MCF 10A (cell line): ENCODE measurements around the gene RC3H2. TPM values are rescaled to one million over a fixed set of nuclear protein-coding genes. Genes with fewer than 3 reads are reported as not detected.
A peak's percentile ranks its signal among the peaks of the same experiment; 100 is the strongest.

ENCODE experiments used
- BruUV-seq: library from RNA; stranded (reverse); fragments of 400-500 nt; replicated peaks from 2 replicates; lab custom pipeline; 2021; lab: Mats Ljungman, UMichigan
- CTCF ChIA-PET: fragments of 300-600 bp; sonication (Branson Sonifier 250); formaldehyde crosslinking; extraction: SDS; loops from one replicate; lab custom pipeline; 2021; ENCODE audit warnings: antibody characterized with exemption, inconsistent platforms; lab: Yijun Ruan, JAX
- POLR2A ChIA-PET: fragments of 300-600, 350-650 bp; sonication (Branson Sonifier 250); formaldehyde crosslinking; extraction: SDS; loops from one replicate; lab custom pipeline; 2020; ENCODE audit warnings: antibody characterized with exemption, inconsistent platforms; lab: Yijun Ruan, JAX
- DNase-seq: peaks from one replicate; pipeline ENCODE4 v3.0.0-alpha.2; 2018; ENCODE audit not compliant: unreplicated experiment
- H3K27ac Mint-ChIP-seq: one replicate; pipeline ENCODE4 v1.8.0; 2022; ENCODE audit warnings: mild to moderate bottlenecking, low read depth, mixed read lengths; ENCODE audit not compliant: unreplicated experiment
- H3K27me3 Mint-ChIP-seq: one replicate; pipeline ENCODE4 v1.8.0; 2022; ENCODE audit warnings: mixed read lengths; ENCODE audit not compliant: insufficient read depth, unreplicated experiment
- H3K36me3 Mint-ChIP-seq: one replicate; pipeline ENCODE4 v1.8.0; 2022; ENCODE audit warnings: mild to moderate bottlenecking, moderate library complexity, mixed read lengths; ENCODE audit not compliant: insufficient read depth, unreplicated experiment
- H3K4me1 Mint-ChIP-seq: one replicate; pipeline ENCODE4 v1.8.0; 2022; ENCODE audit warnings: mixed read lengths; ENCODE audit not compliant: insufficient read depth, unreplicated experiment
- H3K4me3 Mint-ChIP-seq: one replicate; pipeline ENCODE4 v1.8.0; 2022; ENCODE audit warnings: mild to moderate bottlenecking, moderate library complexity, mixed read lengths; ENCODE audit not compliant: unreplicated experiment
- H3K9me3 Mint-ChIP-seq: one replicate; pipeline ENCODE4 v1.8.0; 2022; ENCODE audit warnings: mixed read lengths; ENCODE audit not compliant: unreplicated experiment
- intact Hi-C: fragments of 100-400 bp; cut with micrococcal nuclease; formaldehyde crosslinking; loops from 2 replicates; pipeline ENCODE4 v1.14.1; 2022
- total RNA-seq: library from RNA; stranded (reverse); gene quantifications from 2 replicates; pipeline ENCODE4 v1.2.3, GENCODE V29; 2022
- TF ChIP-seq, protein P1 (sequence below): fragments of 200-600 bp; IDR thresholded peaks from one replicate; pipeline ENCODE4 v1.8.0; 2022; ENCODE audit warnings: antibody characterized with exemption, mild to moderate bottlenecking; ENCODE audit not compliant: unreplicated experiment

RC3H2 gene
- total RNA-seq, 1 experiment from 2014 or later: 59.1 TPM

DNA sequence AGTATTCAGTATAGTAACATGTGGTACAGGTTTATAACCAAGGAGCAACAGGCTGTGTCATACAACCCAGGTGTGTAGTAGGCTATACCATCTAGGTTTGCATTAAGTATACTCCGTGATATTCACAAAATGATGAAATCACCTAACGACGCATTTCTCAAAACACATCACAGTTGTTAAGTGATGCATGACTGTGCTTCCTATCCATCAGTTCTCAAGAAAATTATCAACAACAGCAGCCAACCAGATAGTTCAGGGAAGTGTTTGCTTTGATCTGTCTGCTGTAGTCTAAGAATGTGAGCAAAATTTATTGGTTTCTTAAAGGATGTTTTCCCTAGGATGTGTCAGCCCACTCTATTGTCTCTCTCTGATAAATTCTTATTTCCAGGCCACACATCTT, 18.8 kb upstream of the RC3H2 start:
- ChIA-PET CTCF (interaction anchor here (0.6 to 1.9 kb wide), 4 partner anchors 17 to 1361 kb away, joined by 3 to 6 read pairs (median 3); partner anchors contain the start of genes RABGAP1 and RC3H2), POLR2A (interaction anchor here (1.2 to 2.3 kb wide), 2 partner anchors 9 to 11 kb away, joined by 3 to 5 read pairs; partner anchors contain the start of gene ZBTB6)
- H3K9me3 Mint-ChIP-seq: no peaks in the 10 kb centered on the region
- H3K27me3 Mint-ChIP-seq: no peaks in the 10 kb centered on the region
- DNase-seq: no peak
- H3K36me3 Mint-ChIP-seq: peaks cover 31% of the 10 kb centered on the region
- H3K4me1 Mint-ChIP-seq: no peaks in the 10 kb centered on the region
- TF ChIP-seq, protein P1, sequence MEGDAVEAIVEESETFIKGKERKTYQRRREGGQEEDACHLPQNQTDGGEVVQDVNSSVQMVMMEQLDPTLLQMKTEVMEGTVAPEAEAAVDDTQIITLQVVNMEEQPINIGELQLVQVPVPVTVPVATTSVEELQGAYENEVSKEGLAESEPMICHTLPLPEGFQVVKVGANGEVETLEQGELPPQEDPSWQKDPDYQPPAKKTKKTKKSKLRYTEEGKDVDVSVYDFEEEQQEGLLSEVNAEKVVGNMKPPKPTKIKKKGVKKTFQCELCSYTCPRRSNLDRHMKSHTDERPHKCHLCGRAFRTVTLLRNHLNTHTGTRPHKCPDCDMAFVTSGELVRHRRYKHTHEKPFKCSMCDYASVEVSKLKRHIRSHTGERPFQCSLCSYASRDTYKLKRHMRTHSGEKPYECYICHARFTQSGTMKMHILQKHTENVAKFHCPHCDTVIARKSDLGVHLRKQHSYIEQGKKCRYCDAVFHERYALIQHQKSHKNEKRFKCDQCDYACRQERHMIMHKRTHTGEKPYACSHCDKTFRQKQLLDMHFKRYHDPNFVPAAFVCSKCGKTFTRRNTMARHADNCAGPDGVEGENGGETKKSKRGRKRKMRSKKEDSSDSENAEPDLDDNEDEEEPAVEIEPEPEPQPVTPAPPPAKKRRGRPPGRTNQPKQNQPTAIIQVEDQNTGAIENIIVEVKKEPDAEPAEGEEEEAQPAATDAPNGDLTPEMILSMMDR: no peak
- no peak overlapping the region for H3K4me3 Mint-ChIP-seq
- no TSS peak for BruUV-seq
- no peak overlapping the region for H3K27ac Mint-ChIP-seq
- intact Hi-C loops: no loop called here

DNA sequence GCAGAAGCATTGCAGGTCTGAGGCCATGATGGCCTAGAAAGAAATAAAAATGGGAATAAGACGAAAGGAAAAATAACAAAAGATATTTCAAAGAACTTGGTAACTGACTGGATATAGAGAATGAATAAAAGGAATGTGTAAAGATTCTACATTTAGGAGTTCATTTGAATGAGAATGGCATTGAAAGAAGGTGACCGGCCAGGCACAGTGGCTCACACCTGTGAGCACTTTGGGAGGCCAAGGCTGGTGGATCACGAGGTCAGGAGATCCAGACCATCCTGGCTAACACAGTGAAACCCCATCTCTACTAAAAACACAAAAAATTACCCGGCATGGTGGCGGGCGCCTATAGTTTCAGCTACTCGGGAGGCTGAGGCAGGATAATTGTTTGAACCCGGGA, 17.6 kb upstream of the RC3H2 start:
- no peak for DNase-seq
- intact Hi-C loops: no loop called here
- Mint-ChIP-seq H3K36me3 (peaks cover 37% of the 10 kb centered on the region), H3K27ac (no peak overlapping the region), H3K27me3 (no peaks in the 10 kb centered on the region), H3K9me3 (no peaks in the 10 kb centered on the region), H3K4me3 (no peak overlapping the region), H3K4me1 (no peaks in the 10 kb centered on the region)
- ChIA-PET CTCF (interaction anchor here (0.6 kb wide), 1 partner anchor 66 kb away, joined by 7 read pairs; no protein-coding TSS in a partner anchor), POLR2A (interaction anchor here (2.3 kb wide), 1 partner anchor 10 kb away, joined by 5 read pairs; the partner anchor contains the start of gene ZBTB6)
- TF ChIP-seq, protein P1: no peak
- no TSS peak for BruUV-seq

DNA sequence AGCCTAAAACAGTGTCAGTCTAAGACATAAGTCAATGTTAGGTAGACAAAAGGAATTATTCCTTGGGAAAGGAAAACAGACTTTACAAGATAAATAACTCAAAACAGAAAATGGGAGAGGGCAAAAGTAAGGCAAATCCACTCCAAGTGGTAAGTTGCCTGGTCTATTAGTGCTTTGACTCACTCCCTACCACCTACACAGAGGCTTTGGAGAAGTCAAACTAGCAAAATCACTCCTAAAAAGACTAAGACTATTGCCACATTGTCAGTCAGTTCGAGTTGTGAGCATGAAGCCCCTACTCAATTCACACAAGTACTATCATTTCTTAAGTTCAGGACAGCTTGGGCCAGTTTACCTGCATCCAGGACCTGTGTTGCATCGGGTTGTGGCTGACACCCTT, 13.2 kb upstream of the RC3H2 start:
- ChIA-PET CTCF (interaction anchor here (0.9 kb wide), 1 partner anchor 12 kb away, joined by 4 read pairs; no protein-coding TSS in a partner anchor), POLR2A (interaction anchor here (7.8 to 10.9 kb wide), 2 partner anchors 12 to 15 kb away, joined by 98 to 159 read pairs; partner anchors contain the start of genes RC3H2 and ZBTB26)
- Mint-ChIP-seq H3K4me1 (no peaks in the 10 kb centered on the region), H3K27ac (no peak overlapping the region), H3K36me3 (peaks cover 33% of the 10 kb centered on the region), H3K27me3 (no peaks in the 10 kb centered on the region), H3K9me3 (no peaks in the 10 kb centered on the region), H3K4me3 (no peak overlapping the region)
- no TSS peak for BruUV-seq
- DNase-seq: no peak
- intact Hi-C loops: no loop called here
- TF ChIP-seq, protein P1: no peak

DNA sequence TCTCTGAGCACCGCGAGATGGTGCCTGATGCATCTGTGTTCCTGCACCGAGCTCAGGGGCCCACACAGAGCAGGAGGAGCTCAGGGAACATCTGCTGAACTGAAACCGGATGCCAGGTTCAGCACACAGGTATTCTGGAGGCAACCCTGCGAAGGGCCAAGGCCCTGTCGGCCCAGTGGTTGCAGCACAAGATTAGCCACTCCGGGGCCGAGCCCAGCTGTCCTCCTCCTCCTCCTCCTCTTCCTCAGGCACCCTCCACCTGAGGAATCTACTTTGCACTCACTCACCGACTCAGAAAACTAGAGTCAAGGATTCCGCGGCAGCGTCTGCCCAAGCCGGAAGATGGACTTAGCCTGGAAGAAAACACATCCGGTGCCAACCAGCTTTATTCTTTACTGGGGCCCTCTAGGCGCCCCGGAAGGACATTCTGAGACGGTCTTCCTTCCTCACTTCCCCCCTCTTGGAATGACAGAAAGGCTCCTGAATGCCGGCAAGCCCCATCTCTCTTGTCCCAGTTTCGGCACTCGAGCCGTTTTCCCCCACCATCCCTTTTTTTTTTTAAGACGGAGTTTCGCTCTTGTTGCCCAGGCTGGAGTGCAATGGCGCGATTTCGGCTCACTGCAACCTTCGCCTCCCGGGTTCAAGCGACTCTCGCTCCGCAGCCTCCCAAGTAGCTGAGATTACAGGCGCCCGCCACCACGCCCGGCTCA, 8.0 kb upstream of the RC3H2 start, which contains the start of gene ZBTB6:
TSS of gene ZBTB6 (minus strand) at position 360 of the 710 bp plus-strand sequence. CDS start 1,251 bp downstream, outside the sequence.
- Mint-ChIP-seq H3K27me3 (no peaks in the 10 kb centered on the region), H3K36me3 (peaks cover 38% of the 10 kb centered on the region), H3K27ac (peak within 1 kb of the TSS; percentile 94), H3K4me1 (peaks cover 17% of the 10 kb centered on the region), H3K4me3 (peak within 1 kb of the TSS; percentile 97), H3K9me3 (no peaks in the 10 kb centered on the region)
- ChIA-PET POLR2A (interaction anchor here (0.6 to 10.9 kb wide), 21 partner anchors 10 to 1636 kb away, joined by 3 to 159 read pairs (median 5); partner anchors contain the start of genes MRRF, RABGAP1, RBM18 and RC3H2), CTCF (interaction anchor here (0.6 to 2.3 kb wide), 7 partner anchors 9 to 451 kb away, joined by 3 to 14 read pairs (median 3); partner anchors contain the start of gene ZBTB26)
- intact Hi-C loops: loop anchor here (1.0 kb wide), 2 partner anchors 8 to 78 kb away; partner anchors contain the start of gene RC3H2
- TF ChIP-seq, protein P1: no peak
- peak; percentile 89 for DNase-seq
- no TSS peak for BruUV-seq
